T-helper 1 cell treated with Interleukin-12 subunit alpha and Interleukin-12 subunit beta and Interleukin-4 antibody, amounts not matched to agents 30 μg/mL and 1 μg/mL, for 36 hours (primary cell): Measurements from ENCODE around the gene NDUFV2.
A peak's percentile ranks its signal among the peaks of the same experiment; 100 is the strongest.
"Not testable (repeated sequence)": the region's sequence is repeated elsewhere in the genome, so short reads cannot be mapped to it uniquely, and the experiment has no call there.

Experiments
- H3K27ac Mint-ChIP-seq: one replicate; pipeline ENCODE4 v1.8.0; 2021; ENCODE audit warnings: mild to moderate bottlenecking, mixed read lengths
- H3K27me3 Mint-ChIP-seq: one replicate; pipeline ENCODE4 v1.8.0; 2021; ENCODE audit warnings: low read depth, mixed read lengths
- H3K36me3 Mint-ChIP-seq: one replicate; pipeline ENCODE4 v1.8.0; 2021; ENCODE audit warnings: low read depth, mixed read lengths
- H3K4me1 Mint-ChIP-seq: one replicate; pipeline ENCODE4 v1.8.0; 2021; ENCODE audit warnings: low read depth, mixed read lengths
- H3K4me3 Mint-ChIP-seq: one replicate; pipeline ENCODE4 v1.8.0; 2021; ENCODE audit warnings: mild to moderate bottlenecking, moderate library complexity, mixed read lengths
- H3K9me3 Mint-ChIP-seq: one replicate; pipeline ENCODE4 v1.8.0; 2021; ENCODE audit warnings: mixed read lengths

NDUFV2 gene

GRCh38 chr18:9139400-9140039, 37.0 kb downstream of the NDUFV2 start:
- H3K9me3 Mint-ChIP-seq: no peaks in the 10 kb centered on the region
- peak overlapping the region; percentile 91 for H3K27ac Mint-ChIP-seq
- peaks cover 21% of the 10 kb centered on the region for H3K36me3 Mint-ChIP-seq
- peak overlapping the region; percentile 85 for H3K4me3 Mint-ChIP-seq
- H3K4me1 Mint-ChIP-seq: peaks cover 58% of the 10 kb centered on the region
- H3K27me3 Mint-ChIP-seq: no peaks in the 10 kb centered on the region

DNA sequence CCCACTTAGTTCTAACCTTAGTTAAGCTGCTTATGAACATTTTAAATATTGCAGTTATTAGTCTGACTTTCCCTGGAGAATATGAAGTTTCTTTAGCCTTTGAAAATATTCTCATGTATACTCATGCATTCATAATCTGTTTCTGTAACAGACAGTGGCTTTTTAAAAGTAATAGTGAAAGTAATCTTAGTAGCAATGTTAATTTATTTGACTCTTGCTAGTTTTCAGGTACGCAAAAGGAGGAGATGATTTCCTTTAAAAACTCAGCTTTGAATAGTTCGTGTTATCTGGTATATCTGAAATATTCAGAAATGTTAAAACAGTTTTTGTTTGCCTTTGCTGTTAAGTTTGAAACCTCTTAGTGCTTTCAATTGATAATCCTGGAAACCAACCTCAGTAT, 37.9 kb downstream of the NDUFV2 start:
- H3K36me3 Mint-ChIP-seq: peaks cover 18% of the 10 kb centered on the region
- H3K4me3 Mint-ChIP-seq: peak overlapping the region; percentile 85
- H3K27ac Mint-ChIP-seq: peak overlapping the region; percentile 91
- H3K9me3 Mint-ChIP-seq: no peaks in the 10 kb centered on the region
- H3K27me3 Mint-ChIP-seq: no peaks in the 10 kb centered on the region
- H3K4me1 Mint-ChIP-seq: peaks cover 60% of the 10 kb centered on the region

GRCh38 chr18:9140984-9141383, 38.5 kb downstream of the NDUFV2 start:
- peaks cover 14% of the 10 kb centered on the region for H3K36me3 Mint-ChIP-seq
- H3K27me3 Mint-ChIP-seq: no peaks in the 10 kb centered on the region
- H3K4me1 Mint-ChIP-seq: peaks cover 60% of the 10 kb centered on the region
- H3K9me3 Mint-ChIP-seq: no peaks in the 10 kb centered on the region
- H3K27ac Mint-ChIP-seq: peak overlapping the region; percentile 91
- peak overlapping the region; percentile 85 for H3K4me3 Mint-ChIP-seq

DNA sequence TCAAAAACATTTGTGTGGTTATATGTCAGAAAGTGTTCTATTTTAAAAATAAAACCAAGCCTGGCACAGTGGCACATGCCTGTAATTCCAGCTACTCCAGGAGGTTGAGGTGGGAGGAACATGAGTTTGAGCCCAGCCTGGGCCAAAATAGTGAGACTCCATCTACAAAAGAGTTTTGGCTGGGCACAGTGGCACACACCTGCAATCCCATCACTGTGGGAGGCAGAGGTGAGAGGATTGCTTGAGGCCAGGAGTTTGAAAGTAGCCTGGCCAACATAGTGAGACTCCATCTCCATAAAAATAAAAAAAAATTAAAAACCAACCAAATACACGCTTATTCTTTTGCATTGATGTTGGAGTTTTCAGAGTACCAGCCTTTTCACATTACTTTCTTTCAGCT, 43.7 kb downstream of the NDUFV2 start:
- H3K9me3 Mint-ChIP-seq: no peaks in the 10 kb centered on the region
- H3K4me3 Mint-ChIP-seq: no peak overlapping the region
- H3K27me3 Mint-ChIP-seq: no peaks in the 10 kb centered on the region
- H3K36me3 Mint-ChIP-seq: peaks cover 2% of the 10 kb centered on the region
- peak overlapping the region; percentile 70 for H3K27ac Mint-ChIP-seq
- H3K4me1 Mint-ChIP-seq: peaks cover 60% of the 10 kb centered on the region

DNA sequence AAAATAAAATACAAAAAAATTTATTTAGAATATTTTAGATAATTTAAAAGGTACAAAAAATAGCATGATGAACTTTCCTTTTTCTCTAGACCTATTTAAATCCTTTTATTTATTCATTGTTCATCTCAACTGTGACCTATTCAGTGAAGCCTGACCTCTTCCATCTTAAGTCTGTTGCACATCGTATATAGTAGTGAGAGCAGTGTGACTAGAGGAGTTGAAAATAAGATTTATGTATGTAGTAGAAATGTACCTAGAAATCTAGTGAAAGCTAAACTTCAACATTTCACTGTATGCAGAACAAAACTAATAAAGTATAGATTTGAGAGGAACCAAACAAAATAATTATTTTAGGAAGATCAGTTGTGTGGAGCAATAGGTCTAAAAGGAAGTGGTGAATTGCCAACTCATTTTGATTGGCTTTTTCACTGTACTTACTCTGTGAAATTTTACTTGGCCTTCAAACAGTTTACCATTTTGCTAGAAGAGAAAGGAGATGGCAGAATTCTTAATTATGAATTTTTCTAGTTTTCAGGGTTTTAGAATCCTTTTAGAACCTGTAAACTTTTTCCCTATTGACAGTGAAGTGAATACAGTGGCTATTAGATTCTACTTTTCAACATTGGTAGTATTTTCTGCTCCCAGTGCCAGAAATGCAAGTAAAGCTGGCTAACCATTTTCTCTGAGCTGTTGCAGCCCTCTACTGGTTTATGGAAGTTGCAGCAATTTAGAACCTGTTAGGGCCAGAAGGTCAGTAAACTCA, 45.1 kb downstream of the NDUFV2 start:
- peak overlapping the region; percentile 51 for H3K4me3 Mint-ChIP-seq
- no peaks in the 10 kb centered on the region for H3K27me3 Mint-ChIP-seq
- peaks cover 2% of the 10 kb centered on the region for H3K36me3 Mint-ChIP-seq
- H3K4me1 Mint-ChIP-seq: peaks cover 49% of the 10 kb centered on the region
- H3K9me3 Mint-ChIP-seq: no peaks in the 10 kb centered on the region
- H3K27ac Mint-ChIP-seq: peak overlapping the region; percentile 79

GRCh38 chr18:9148203-9148552, 45.7 kb downstream of the NDUFV2 start:
- H3K36me3 Mint-ChIP-seq: peaks cover 1% of the 10 kb centered on the region
- H3K4me3 Mint-ChIP-seq: no peak overlapping the region
- no peaks in the 10 kb centered on the region for H3K9me3 Mint-ChIP-seq
- peaks cover 48% of the 10 kb centered on the region for H3K4me1 Mint-ChIP-seq
- peak overlapping the region; percentile 79 for H3K27ac Mint-ChIP-seq
- no peaks in the 10 kb centered on the region for H3K27me3 Mint-ChIP-seq

DNA sequence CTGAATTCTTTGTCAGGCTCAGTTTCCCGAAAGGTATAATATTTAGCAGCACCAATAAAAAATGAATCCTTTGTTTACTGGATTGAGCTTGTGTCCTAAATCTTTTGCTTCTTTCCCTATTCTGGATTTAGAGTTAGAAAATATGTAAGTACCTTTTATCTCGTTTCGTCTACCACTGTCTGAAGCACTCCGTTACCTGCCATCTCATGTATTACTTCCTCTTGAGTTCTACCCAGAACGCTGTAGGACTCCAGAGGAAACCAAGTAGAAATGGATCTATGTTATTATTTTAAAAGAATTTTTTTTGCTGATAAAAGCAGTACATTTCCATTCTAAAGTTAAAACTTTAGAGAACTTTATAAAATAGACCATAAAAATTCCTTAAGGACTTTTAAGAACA, 47.6 kb downstream of the NDUFV2 start:
- Mint-ChIP-seq H3K27ac (no peak overlapping the region), H3K4me1 (peaks cover 47% of the 10 kb centered on the region), H3K36me3 (peaks cover 10% of the 10 kb centered on the region), H3K27me3 (no peaks in the 10 kb centered on the region), H3K9me3 (no peaks in the 10 kb centered on the region), H3K4me3 (no peak overlapping the region)

DNA sequence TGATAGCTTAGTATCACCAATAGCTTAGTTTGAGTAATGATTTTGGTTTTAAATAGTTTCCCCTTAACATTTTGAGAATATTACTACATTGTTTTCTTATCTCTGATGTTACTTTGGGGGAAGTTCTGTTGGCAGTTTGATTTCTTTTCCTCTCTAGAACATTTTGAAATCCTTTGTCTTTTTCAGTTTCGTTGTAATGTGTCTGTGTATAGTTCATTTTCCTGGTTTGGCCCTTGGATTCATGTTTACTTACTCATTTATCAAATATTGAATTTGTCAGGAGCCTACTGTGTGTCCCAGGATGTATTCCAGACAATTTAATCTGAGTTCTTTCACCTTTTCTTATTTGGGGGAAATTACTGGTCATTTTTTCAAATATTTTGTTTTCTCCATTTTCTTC, 50.8 kb downstream of the NDUFV2 start:
- Mint-ChIP-seq H3K27me3 (no peaks in the 10 kb centered on the region), H3K4me1 (peaks cover 38% of the 10 kb centered on the region), H3K27ac (no peak overlapping the region), H3K9me3 (no peaks in the 10 kb centered on the region), H3K36me3 (peaks cover 15% of the 10 kb centered on the region), H3K4me3 (no peak overlapping the region)

GRCh38 chr18:9156604-9157249, 54.2 kb downstream of the NDUFV2 start:
- peaks cover 19% of the 10 kb centered on the region for H3K36me3 Mint-ChIP-seq
- H3K9me3 Mint-ChIP-seq: peaks cover 3% of the 10 kb centered on the region
- H3K27me3 Mint-ChIP-seq: no peaks in the 10 kb centered on the region
- no peak overlapping the region for H3K4me3 Mint-ChIP-seq
- no peak overlapping the region for H3K27ac Mint-ChIP-seq
- H3K4me1 Mint-ChIP-seq: peaks cover 32% of the 10 kb centered on the region

GRCh38 chr18:9157806-9158205, 55.3 kb downstream of the NDUFV2 start:
- Mint-ChIP-seq H3K27me3 (no peaks in the 10 kb centered on the region), H3K4me1 (peaks cover 30% of the 10 kb centered on the region), H3K36me3 (peaks cover 26% of the 10 kb centered on the region), H3K4me3 (no peak overlapping the region), H3K27ac (no peak overlapping the region), H3K9me3 (peaks cover 13% of the 10 kb centered on the region)

DNA sequence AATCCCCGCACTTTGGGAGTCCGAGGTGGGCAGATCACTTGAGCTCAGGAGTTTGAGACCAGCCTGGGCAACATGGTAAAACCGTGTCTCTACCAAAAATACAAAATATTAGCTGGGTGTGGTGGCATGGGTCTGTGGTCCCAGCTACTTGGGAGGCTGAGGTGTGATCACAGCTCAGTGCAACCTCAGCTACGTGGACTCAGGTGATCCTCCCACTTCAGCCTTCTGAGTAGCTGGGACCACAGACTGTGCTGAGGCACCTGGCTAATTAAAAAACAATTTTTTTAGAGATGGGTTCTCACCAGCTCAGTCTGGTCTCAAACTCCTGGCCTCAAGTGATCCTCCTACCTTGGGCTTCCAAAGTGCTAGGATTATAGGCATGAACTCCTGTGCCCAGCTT, 57.5 kb downstream of the NDUFV2 start:
- Mint-ChIP-seq H3K4me3 (no peak overlapping the region), H3K9me3 (peaks cover 35% of the 10 kb centered on the region), H3K36me3 (peaks cover 36% of the 10 kb centered on the region), H3K27me3 (no peaks in the 10 kb centered on the region), H3K27ac (no peak overlapping the region), H3K4me1 (peaks cover 22% of the 10 kb centered on the region)

- not testable (repeated sequence) for H3K27me3 Mint-ChIP-seq, H3K4me3 Mint-ChIP-seq, H3K27ac Mint-ChIP-seq
- Mint-ChIP-seq H3K4me1 (peaks cover 12% of the 10 kb centered on the region), H3K9me3 (peaks cover 43% of the 10 kb centered on the region), H3K36me3 (peaks cover 38% of the 10 kb centered on the region)
Observed at GRCh38 chr18:9162663-9163062, 60.2 kb downstream of the NDUFV2 start.

DNA sequence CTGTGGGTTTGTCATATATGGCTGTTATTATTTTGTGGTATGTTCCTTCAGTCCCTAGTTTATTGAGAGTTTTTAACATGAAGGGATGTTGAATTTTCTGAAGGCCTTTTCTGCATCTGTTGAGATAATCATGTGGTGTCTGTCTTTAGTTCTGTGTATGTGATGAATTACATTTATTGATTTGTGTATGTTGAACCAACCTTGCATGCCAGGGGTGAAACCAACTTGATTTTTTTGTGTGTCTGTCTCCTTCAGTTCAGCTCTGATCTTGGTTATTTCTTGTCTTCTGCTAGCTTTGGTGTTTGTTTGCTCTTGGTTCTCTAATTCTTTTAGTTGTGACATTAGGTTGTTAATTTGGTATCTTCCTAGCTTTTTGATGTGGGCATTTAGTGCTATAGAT, 61.6 kb downstream of the NDUFV2 start:
- Mint-ChIP-seq H3K9me3 (peaks cover 46% of the 10 kb centered on the region), H3K36me3 (peaks cover 48% of the 10 kb centered on the region)
- not testable (repeated sequence) for H3K4me3 Mint-ChIP-seq, H3K4me1 Mint-ChIP-seq, H3K27ac Mint-ChIP-seq, H3K27me3 Mint-ChIP-seq

- not testable (repeated sequence) for H3K27me3 Mint-ChIP-seq, H3K27ac Mint-ChIP-seq, H3K4me3 Mint-ChIP-seq
- H3K9me3 Mint-ChIP-seq: peaks cover 49% of the 10 kb centered on the region
- H3K4me1 Mint-ChIP-seq: peaks cover 13% of the 10 kb centered on the region
- H3K36me3 Mint-ChIP-seq: peaks cover 56% of the 10 kb centered on the region
Observed at GRCh38 chr18:9165883-9166282, 63.4 kb downstream of the NDUFV2 start.

DNA sequence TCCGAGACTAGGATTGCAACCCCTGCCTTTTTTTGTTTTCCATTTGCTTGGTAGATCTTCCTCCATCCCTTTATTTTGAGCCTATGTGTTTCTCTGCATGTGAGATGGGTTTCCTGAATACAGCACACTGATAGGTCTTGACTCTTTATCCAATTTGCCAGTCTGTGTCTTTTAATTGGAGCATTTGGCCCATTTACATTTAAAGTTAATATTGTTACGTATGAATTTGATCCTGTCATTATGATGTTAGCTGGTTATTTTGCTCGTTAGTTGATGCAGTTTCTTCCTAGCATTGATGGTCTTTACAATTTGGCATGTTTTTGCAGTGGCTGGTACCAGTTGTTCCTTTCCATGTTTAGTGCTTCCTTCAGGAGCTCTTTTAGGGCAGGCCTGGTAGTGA, 67.0 kb downstream of the NDUFV2 start:
- peaks cover 20% of the 10 kb centered on the region for H3K4me1 Mint-ChIP-seq
- H3K27me3 Mint-ChIP-seq, H3K4me3 Mint-ChIP-seq, H3K27ac Mint-ChIP-seq: not testable (repeated sequence)
- H3K36me3 Mint-ChIP-seq: peaks cover 39% of the 10 kb centered on the region
- H3K9me3 Mint-ChIP-seq: peaks cover 20% of the 10 kb centered on the region
